Dermis blood vessel endothelial cell (primary cell): Measurements from ENCODE around the gene KASH5. TPM values are rescaled to one million over a fixed set of nuclear protein-coding genes. Genes with fewer than 3 reads are reported as not detected.
"Not testable (repeated sequence)": the region's sequence is repeated elsewhere in the genome, so short reads cannot be mapped to it uniquely, and the experiment has no call there.

Experiments
- DNase-seq: peaks from one replicate; pipeline ENCODE4 v3.0.0; 2010
- total RNA-seq: library from RNA; depleted of rRNA; stranded (reverse); fragments of >200 nt; gene quantifications from 2 replicates; pipeline ENCODE4 v1.2.3, GENCODE V29; 2014

KASH5 gene
- total RNA-seq, 1 donor from 2014 or later: not detected

- peak; percentile 77 for DNase-seq
Observed at GRCh38 chr19:49362048-49362928, 25.8 kb upstream of the KASH5 start, which contains the start of gene TEAD2. Gene TEAD2, minus strand, starts transcription at chr19:49362416. Its CDS starts 2,341 bp downstream, at chr19:49360075.

- DNase-seq: peak; percentile 63
Observed at GRCh38 chr19:49362929-49363267, 25.2 kb upstream of the KASH5 start.

DNA sequence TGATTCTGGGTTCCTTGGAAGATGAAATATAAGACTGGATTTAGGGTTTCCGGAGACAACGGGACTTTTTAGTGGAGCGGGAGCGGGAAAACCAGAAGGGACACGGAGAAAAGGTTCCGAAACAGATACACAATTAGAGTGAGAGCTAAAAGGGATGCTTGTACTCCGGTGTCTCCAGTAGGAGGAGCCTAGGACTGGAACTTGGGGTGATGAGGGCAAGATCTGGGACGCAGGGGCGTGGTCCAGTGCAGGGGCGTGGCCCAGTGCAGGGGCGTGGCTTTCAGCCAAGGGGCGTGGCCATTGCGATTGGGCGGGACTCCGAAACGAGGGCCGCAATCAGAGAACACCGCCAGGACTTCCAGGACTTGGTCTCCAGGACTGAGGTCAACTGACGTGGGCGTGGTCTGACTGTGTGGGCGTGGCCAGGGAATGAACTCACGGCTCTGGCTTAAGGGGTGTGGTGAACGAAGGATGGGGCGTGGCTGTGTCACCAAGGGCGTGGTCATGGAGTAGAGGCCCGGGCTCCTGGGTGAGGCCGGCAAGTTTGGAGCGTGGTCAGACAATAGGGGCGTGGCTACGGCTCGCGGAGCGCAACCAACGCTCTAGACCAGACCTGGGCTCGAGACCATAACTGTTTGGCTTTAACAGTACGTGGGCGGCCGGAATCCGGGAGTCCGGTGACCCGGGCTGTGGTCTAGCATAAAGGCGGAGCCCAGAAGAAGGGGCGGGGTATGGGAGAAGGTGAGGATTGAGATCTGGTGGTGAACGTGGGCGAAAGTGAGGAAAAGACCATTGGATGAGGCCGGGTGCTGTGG is 24.6 kb upstream of the KASH5 start, which contains the start of gene DKKL1:
Gene DKKL1, plus strand, starts transcription at position 610 of the 815 bp plus-strand sequence. Its CDS starts 122 bp downstream, at position 732.
- peak; percentile 100 for DNase-seq

- DNase-seq: no peak
Observed at GRCh38 chr19:49364083-49364737, 23.8 kb upstream of the KASH5 start.

GRCh38 chr19:49366110-49366509 is 21.9 kb upstream of the KASH5 start:
- no peak for DNase-seq

GRCh38 chr19:49368711-49369358 is 19.2 kb upstream of the KASH5 start:
- no peak for DNase-seq

GRCh38 chr19:49371184-49371583 is 16.9 kb upstream of the KASH5 start:
- DNase-seq: no peak

- not testable (repeated sequence) for DNase-seq
Observed at GRCh38 chr19:49373174-49373573, 14.9 kb upstream of the KASH5 start.

GRCh38 chr19:49374665-49375434 is 13.2 kb upstream of the KASH5 start:
- DNase-seq: no peak

DNA sequence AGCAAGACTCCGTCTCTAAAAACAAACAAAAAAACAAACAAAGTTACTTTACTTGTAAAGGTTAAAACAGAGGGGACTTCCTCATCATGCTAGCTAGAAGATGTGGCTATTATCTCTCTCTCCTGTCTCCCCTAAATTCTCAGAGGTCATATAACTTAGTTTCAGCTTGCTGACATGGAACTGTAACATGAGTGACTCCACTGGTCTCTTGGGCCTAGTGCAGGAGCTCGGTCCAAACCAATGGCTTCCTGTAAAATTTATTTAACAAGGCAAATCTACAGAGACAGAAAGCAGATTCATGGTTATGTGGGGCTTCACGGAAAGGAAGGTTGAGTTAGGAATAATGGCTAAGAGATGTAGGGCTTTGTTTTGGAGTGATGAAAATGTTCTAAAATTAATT is 9.5 kb upstream of the KASH5 start:
- no peak for DNase-seq

GRCh38 chr19:49380391-49380790 is 7.7 kb upstream of the KASH5 start:
- DNase-seq: no peak

DNA sequence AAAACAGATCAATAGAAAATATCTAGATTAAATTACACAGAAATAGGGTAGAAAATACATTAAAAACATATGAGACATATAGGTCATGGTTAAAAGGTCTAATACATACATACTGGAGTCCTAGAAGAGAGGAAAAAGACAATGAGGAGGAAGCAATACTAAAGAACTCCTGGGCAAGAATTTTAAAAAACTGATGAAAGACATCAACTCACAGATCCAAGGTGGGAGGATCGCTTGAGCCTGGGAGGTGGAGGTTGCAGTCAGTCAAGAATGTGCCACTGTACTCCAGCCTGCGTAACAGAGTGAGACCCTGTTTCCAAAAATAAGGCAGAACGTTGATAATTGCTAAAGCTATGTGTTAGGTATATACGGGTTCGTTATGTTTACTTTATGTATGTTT is 5.4 kb upstream of the KASH5 start:
- DNase-seq: no peak

GRCh38 chr19:49383599-49383998 is 4.5 kb upstream of the KASH5 start:
- DNase-seq: no peak

- no peak for DNase-seq
Observed at GRCh38 chr19:49389406-49389805, 1.4 kb downstream of the KASH5 start.

DNA sequence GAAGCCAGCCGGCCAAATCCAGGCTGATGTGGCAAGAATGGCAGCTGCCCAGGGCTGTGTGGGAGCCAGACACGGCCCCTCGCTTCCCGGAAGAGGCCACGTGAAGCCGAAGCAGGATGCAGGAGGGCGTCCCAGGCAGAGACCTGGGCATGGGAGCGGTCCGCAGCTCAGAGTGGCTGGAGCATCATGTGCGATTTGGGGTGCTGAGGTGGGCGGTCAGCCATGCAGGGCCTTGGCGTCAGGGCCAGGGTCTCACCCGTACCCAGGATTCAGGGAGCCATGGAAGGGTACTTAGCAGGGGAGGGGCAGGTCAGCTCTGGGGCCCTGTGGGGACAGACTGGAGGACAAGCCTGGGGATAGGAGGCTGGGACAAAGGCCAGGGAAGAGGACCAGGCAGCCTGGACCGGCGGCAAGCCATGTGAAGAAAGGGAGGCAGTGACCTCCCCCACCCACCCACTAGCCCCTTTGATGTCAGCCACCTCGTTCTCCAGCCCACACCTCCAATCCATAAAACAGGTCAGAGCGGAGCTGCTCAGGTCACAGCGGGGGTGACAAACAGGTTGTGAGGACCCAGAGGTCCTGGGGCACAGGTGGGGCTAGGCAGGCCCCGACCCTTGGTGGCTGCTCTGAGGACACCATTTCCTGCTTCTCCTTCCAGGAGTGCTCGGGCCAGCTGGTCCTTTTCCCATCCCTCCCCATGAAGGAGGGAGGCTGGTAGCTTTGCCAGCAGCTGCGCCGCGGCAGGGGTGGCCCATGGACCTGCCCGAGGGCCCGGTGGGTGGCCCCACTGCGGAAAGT is 2.3 kb downstream of the KASH5 start:
- no peak for DNase-seq

DNA sequence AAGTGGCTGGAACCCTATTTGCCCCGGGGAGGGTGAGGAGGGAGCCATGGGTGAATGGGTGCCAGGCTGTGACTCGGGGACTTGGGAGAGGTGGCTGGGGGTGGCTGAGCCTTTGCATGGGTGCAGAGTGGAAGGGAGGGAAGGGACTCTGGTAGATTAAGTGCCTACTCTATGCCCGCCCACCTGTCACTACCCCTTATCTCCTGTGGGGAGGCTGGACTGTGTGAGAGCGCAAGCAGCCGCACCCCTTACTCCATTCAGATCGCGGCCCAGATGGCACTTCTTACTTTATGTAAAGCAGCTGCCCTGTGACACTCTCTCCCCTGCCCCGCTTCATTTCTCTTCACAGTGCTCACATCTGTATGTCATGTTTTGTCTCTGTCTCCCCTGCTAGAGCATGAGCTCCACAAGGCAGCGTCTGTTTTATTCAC is 2.9 kb downstream of the KASH5 start:
- no peak for DNase-seq

GRCh38 chr19:49391581-49392399 is 3.7 kb downstream of the KASH5 start:
- peak; percentile 81 for DNase-seq

GRCh38 chr19:49393881-49394280 is 5.8 kb downstream of the KASH5 start:
- DNase-seq: no peak

DNA sequence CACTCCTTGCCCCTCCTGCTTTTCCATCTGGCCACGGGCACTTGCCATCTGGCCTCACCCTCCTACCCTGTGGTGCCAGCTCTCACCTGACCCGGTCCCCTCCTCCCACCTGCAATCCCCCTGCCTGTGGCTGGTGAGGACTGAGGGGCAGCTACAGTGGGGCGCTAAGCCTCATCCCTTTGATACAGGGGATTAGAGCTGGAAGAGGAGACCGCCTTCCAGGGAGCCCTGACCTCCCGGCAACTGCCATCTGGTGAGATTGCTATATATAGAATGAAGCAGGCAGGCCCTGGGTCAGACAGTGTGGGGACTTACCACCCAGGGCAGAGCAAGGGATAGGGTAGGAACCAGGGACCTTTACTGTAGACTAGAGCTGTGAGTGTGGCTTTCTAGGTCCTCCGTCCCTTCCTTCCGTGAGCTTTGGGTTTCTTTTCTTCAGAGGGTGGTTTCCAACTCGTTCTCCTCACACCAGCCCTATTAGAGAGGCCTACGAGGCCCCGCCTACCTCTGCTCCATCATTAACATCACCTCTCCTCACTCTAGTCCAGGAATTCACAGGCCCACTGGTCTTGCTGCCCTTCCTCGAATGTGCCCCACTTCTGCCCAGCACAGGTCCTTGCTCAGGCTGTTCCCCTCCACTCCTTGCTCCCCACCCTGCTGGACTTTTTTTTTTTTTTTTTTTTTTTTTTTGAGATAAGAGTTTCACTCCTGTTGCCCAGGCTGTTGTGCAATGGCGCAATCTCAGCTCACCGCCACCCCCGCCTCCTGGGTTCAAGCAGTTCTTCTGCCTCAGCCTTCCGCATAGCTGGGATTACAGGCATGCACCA is 7.7 kb downstream of the KASH5 start:
- no peak for DNase-seq
